ENCODE results near the gene PDE4A. TPM values are rescaled to one million over a fixed set of nuclear protein-coding genes. Genes with fewer than 3 reads are reported as not detected.

The PDE4A gene
- total and polyA plus RNA-seq, 2 donors (not counting 1 experiment from before 2014, with no cell fraction given), result 3.6 to 4.1 TPM

DNA sequence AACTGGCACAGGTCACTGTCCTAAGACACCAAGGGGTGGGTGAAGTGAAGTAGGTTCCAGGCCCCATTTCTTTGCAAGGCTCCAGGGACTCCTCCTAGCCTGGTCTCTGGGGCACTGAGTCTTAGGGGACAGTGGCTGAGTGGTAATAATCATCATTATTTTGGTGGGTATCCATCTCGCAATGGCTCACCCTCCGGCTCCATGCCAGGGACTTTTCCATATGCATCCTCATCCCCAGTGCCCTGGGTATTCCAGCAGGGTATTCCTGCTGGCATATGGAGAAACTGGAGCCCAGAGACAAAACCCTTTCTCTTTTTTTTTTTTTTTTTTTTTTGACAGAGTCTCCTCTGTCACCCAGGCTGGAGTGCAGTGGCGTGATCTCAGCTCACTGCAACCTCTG, 2.5 kb downstream of the PDE4A start:
- Histone ChIP-seq H3K4me1 (ENCODE audit: control insufficient read depth, extremely low read depth, insufficient read depth, low read length) (peaks cover 18% of the 10 kb centered on the region), H3K4me2 (ENCODE audit: extremely low read depth, insufficient read depth, low read length) (no peak overlapping the region), H3K79me2 (ENCODE audit: control insufficient read depth, insufficient read depth, low read length) (no peaks in the 10 kb centered on the region), H3K4me3 (replicated peaks in 1 of 4; ENCODE audit: control extremely low read depth in 1 of 4, insufficient read depth in 1 of 4, low read depth in 3 of 4, low read length in 4 of 4) (no peak overlapping the region), H3K9me3 (ENCODE audit: control insufficient read depth, insufficient read depth, low read depth, low read length) (no peaks in the 10 kb centered on the region), H3K27me3 (ENCODE audit: control insufficient read depth, insufficient read depth, low read length) (peaks cover 34% of the 10 kb centered on the region), H2AFZ (ENCODE audit: low read length) (no peak overlapping the region), H4K20me1 (ENCODE audit: control insufficient read depth, extremely low read depth, insufficient read depth, low read length) (no peaks in the 10 kb centered on the region), H3K9ac (ENCODE audit: insufficient read depth, low read length) (no peak overlapping the region), H3K27ac (ENCODE audit: insufficient read depth, low read length) (no peak overlapping the region), H3K36me3 (ENCODE audit: control insufficient read depth, insufficient read depth, low read length) (no peaks in the 10 kb centered on the region)
- DNase-seq (ENCODE audit: low read depth in 2 of 2), result no peak
- no peak for TF ChIP-seq EZH2 (IDR thresholded peaks at IDR 0.05; ENCODE audit: low read length, missing control alignments)
- TF ChIP-seq, protein P1, sequence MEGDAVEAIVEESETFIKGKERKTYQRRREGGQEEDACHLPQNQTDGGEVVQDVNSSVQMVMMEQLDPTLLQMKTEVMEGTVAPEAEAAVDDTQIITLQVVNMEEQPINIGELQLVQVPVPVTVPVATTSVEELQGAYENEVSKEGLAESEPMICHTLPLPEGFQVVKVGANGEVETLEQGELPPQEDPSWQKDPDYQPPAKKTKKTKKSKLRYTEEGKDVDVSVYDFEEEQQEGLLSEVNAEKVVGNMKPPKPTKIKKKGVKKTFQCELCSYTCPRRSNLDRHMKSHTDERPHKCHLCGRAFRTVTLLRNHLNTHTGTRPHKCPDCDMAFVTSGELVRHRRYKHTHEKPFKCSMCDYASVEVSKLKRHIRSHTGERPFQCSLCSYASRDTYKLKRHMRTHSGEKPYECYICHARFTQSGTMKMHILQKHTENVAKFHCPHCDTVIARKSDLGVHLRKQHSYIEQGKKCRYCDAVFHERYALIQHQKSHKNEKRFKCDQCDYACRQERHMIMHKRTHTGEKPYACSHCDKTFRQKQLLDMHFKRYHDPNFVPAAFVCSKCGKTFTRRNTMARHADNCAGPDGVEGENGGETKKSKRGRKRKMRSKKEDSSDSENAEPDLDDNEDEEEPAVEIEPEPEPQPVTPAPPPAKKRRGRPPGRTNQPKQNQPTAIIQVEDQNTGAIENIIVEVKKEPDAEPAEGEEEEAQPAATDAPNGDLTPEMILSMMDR (conservative IDR thresholded peaks at IDR 0.05 in 1 of 2, IDR thresholded peaks at IDR 0.05 in 1 of 2; ENCODE audit: low read depth in 1 of 2, low read length in 2 of 2), result no peak

DNA sequence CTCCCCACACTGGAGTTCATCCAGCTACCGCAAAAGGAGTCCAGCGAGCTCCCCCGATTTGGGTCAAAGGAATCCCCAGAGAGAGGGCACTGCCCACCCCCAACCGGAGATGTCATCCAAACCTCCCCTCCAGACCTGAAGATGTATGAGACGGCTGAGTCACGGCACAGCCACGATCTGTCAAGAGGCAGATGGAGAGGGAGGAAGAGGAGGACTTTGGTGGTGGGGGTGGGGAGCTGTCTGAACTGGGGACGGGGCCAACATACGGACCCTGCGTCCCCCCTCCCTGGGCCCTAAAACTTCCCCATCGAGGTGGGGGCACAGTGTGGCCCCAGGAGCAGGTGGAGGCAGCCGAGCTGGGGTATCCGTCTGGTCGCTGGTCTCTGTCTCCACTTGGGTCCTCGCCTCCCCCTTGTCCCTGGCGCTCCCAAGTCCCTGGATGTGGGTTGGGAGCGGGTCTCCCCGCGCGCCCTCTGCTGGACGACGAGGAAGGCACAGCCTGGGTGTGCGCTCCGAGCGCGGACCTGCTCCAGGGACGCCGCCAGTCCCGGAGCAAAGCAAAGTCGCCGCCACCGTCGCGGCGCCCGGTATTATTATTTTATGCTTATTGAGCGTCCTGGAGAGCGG, 3.8 kb downstream of the PDE4A start:
- no peaks in the 10 kb centered on the region for H3K36me3 ChIP-seq (ENCODE audit: control insufficient read depth, insufficient read depth, low read length)
- peaks cover 26% of the 10 kb centered on the region for H3K27me3 ChIP-seq (ENCODE audit: control insufficient read depth, insufficient read depth, low read length)
- no peak overlapping the region for H3K9ac ChIP-seq (ENCODE audit: insufficient read depth, low read length)
- peaks cover 15% of the 10 kb centered on the region for H3K4me1 ChIP-seq (ENCODE audit: control insufficient read depth, extremely low read depth, insufficient read depth, low read length)
- peak; percentile 61 to 62 for DNase-seq (ENCODE audit: low read depth in 2 of 2)
- H3K79me2 ChIP-seq (ENCODE audit: control insufficient read depth, insufficient read depth, low read length), result no peaks in the 10 kb centered on the region
- H3K27ac ChIP-seq (ENCODE audit: insufficient read depth, low read length), result no peak overlapping the region
- TF ChIP-seq EZH2 (IDR thresholded peaks at IDR 0.05; ENCODE audit: low read length, missing control alignments), result no peak
- TF ChIP-seq, protein P1 (conservative IDR thresholded peaks at IDR 0.05 in 1 of 2, IDR thresholded peaks at IDR 0.05 in 1 of 2; ENCODE audit: low read depth in 1 of 2, low read length in 2 of 2), result peak; percentile 67 to 78
- H4K20me1 ChIP-seq (ENCODE audit: control insufficient read depth, extremely low read depth, insufficient read depth, low read length), result no peaks in the 10 kb centered on the region
- H3K4me2 ChIP-seq (ENCODE audit: extremely low read depth, insufficient read depth, low read length), result peak overlapping the region; percentile 81
- no peaks in the 10 kb centered on the region for H3K9me3 ChIP-seq (ENCODE audit: control insufficient read depth, insufficient read depth, low read depth, low read length)
- peak overlapping the region; percentile 43 for H2AFZ ChIP-seq (ENCODE audit: low read length)
- H3K4me3 ChIP-seq (replicated peaks in 1 of 4; ENCODE audit: control extremely low read depth in 1 of 4, insufficient read depth in 1 of 4, low read depth in 3 of 4, low read length in 4 of 4), result peak overlapping the region; percentile 31 to 50 (median 44)

DNA sequence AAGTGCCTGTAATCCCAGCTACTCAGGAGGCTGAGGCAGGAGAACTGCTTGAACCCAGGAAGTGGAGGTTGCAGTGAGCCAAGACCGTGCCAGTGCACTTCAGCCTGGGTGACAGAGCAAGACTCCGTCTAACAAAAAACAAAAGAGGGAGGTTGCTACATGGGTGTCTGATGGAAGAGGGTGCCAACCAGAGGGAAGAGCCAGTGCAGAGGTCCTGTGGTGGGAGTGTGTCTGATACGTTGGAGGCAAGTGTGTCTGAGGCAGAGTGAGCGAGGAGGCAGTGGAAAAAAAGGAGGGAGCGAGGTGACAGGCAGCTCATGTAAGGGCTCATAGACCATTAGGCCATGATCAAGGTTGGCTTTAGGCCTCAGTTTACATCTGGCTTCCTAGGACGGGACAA, 6.8 kb downstream of the PDE4A start:
- TF ChIP-seq EZH2 (IDR thresholded peaks at IDR 0.05; ENCODE audit: low read length, missing control alignments), result no peak
- TF ChIP-seq, protein P1 (conservative IDR thresholded peaks at IDR 0.05 in 1 of 2, IDR thresholded peaks at IDR 0.05 in 1 of 2; ENCODE audit: low read depth in 1 of 2, low read length in 2 of 2), result no peak
- no peaks in the 10 kb centered on the region for H3K36me3 ChIP-seq (ENCODE audit: control insufficient read depth, insufficient read depth, low read length)
- H4K20me1 ChIP-seq (ENCODE audit: control insufficient read depth, extremely low read depth, insufficient read depth, low read length), result no peaks in the 10 kb centered on the region
- H3K9me3 ChIP-seq (ENCODE audit: control insufficient read depth, insufficient read depth, low read depth, low read length), result no peaks in the 10 kb centered on the region
- H2AFZ ChIP-seq (ENCODE audit: low read length), result no peak overlapping the region
- H3K79me2 ChIP-seq (ENCODE audit: control insufficient read depth, insufficient read depth, low read length), result no peaks in the 10 kb centered on the region
- peaks cover 6% of the 10 kb centered on the region for H3K27me3 ChIP-seq (ENCODE audit: control insufficient read depth, insufficient read depth, low read length)
- H3K9ac ChIP-seq (ENCODE audit: insufficient read depth, low read length), result no peak overlapping the region
- DNase-seq (ENCODE audit: low read depth in 2 of 2), result no peak
- no peak overlapping the region for H3K4me3 ChIP-seq (replicated peaks in 1 of 4; ENCODE audit: control extremely low read depth in 1 of 4, insufficient read depth in 1 of 4, low read depth in 3 of 4, low read length in 4 of 4)
- H3K27ac ChIP-seq (ENCODE audit: insufficient read depth, low read length), result no peak overlapping the region
- H3K4me1 ChIP-seq (ENCODE audit: control insufficient read depth, extremely low read depth, insufficient read depth, low read length), result peaks cover 16% of the 10 kb centered on the region
- H3K4me2 ChIP-seq (ENCODE audit: extremely low read depth, insufficient read depth, low read length), result no peak overlapping the region

Data from fibroblast of lung (primary cell).